ENCODE measurements around the gene PUS10. TPM values are rescaled to one million over a fixed set of nuclear protein-coding genes. Genes with fewer than 3 reads are reported as not detected.

Gene PUS10
- total RNA-seq, 2 experiments from 2014 or later: 7.3 to 7.7 TPM

GRCh38 chr2:60965499-60965785, 52.6 kb downstream of the PUS10 start:
- Mint-ChIP-seq H3K27ac (peak overlapping the region; percentile 95), H3K4me3 (no peak overlapping the region), H3K27me3 (ENCODE audit: low read depth) (no peaks in the 10 kb centered on the region), H3K9me3 (ENCODE audit: insufficient read depth) (peaks cover 15% of the 10 kb centered on the region), H3K4me1 (ENCODE audit: low read depth) (peaks cover 37% of the 10 kb centered on the region), H3K36me3 (ENCODE audit: low read depth) (peaks cover 42% of the 10 kb centered on the region)
- DNase-seq: no peak
- ChIA-PET CTCF (interaction anchor here (1.1 to 2.6 kb wide), 5 partner anchors 9 to 179 kb away, joined by 3 to 13 read pairs (median 5); no protein-coding TSS in a partner anchor), POLR2A (interaction anchor here (0.5 to 1.0 kb wide), 4 partner anchors 9 to 83 kb away, joined by 3 to 5 read pairs (median 3); partner anchors contain the start of genes PEX13 and REL)
- peak; percentile 38 for ATAC-seq

DNA sequence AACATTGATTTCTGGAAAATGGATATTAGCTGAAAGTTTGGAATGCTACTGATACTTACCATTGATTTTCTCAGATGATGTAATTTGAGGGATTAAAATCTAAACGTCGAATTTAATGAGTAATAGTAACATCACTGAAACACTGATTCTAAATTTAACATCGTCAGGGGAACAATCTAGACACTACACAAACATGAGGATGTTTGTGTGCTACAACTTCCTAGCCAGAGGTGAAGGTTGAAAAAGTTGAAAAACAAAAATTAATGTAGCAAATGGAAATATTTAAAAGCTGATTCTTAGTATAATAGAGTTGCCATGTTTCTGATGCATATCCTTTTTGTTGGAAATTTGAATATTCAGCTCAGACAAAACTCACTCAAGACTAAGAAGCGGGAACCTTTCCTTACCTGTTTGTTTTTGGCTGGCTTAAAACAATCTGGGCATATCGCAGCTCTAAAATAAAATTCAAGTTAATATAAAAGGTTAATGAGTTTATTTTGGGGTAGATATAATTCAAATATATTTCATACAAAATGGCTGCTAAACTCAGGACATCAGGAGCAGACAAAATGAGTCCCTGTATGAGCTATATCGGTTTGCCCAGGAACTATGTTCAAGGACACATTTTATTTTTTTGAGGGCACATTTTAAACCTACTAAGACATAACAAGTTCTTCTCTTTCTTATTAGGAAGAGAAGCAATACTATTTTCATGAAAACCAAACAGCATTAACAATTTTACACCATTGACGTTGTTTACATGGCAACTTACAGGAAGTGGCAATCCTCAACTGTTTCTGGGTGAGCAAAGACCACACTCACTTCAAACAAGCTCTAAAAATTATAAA, 53.2 kb downstream of the PUS10 start:
- peaks cover 15% of the 10 kb centered on the region for H3K9me3 Mint-ChIP-seq (ENCODE audit: insufficient read depth)
- ATAC-seq (peak; percentile 84), DNase-seq (peak; percentile 55)
- no peaks in the 10 kb centered on the region for H3K27me3 Mint-ChIP-seq (ENCODE audit: low read depth)
- peaks cover 37% of the 10 kb centered on the region for H3K4me1 Mint-ChIP-seq (ENCODE audit: low read depth)
- no peak overlapping the region for H3K4me3 Mint-ChIP-seq
- ChIA-PET POLR2A (interaction anchor here (0.5 to 1.0 kb wide), 4 partner anchors 9 to 83 kb away, joined by 3 to 5 read pairs (median 3); partner anchors contain the start of genes PEX13 and REL), CTCF (interaction anchor here (1.0 to 2.6 kb wide), 8 partner anchors 10 to 180 kb away, joined by 3 to 13 read pairs (median 4); no protein-coding TSS in a partner anchor)
- peak overlapping the region; percentile 95 for H3K27ac Mint-ChIP-seq
- H3K36me3 Mint-ChIP-seq (ENCODE audit: low read depth): peaks cover 45% of the 10 kb centered on the region

- Mint-ChIP-seq H3K27ac (peak overlapping the region; percentile 37), H3K4me1 (ENCODE audit: low read depth) (peaks cover 39% of the 10 kb centered on the region), H3K4me3 (no peak overlapping the region), H3K9me3 (ENCODE audit: insufficient read depth) (peaks cover 15% of the 10 kb centered on the region), H3K27me3 (ENCODE audit: low read depth) (no peaks in the 10 kb centered on the region), H3K36me3 (ENCODE audit: low read depth) (peaks cover 47% of the 10 kb centered on the region)
- ATAC-seq: no peak
- POLR2A ChIA-PET: interaction anchor here (0.7 kb wide), 1 partner anchor 19 kb away, joined by 3 read pairs; no protein-coding TSS in a partner anchor
- CTCF ChIA-PET: interaction anchor here (1.7 kb wide), 1 partner anchor 8 kb away, joined by 9 read pairs; no protein-coding TSS in a partner anchor
- no peak for DNase-seq
Measured at GRCh38 chr2:60963190-60963589, 54.9 kb downstream of the PUS10 start.

DNA sequence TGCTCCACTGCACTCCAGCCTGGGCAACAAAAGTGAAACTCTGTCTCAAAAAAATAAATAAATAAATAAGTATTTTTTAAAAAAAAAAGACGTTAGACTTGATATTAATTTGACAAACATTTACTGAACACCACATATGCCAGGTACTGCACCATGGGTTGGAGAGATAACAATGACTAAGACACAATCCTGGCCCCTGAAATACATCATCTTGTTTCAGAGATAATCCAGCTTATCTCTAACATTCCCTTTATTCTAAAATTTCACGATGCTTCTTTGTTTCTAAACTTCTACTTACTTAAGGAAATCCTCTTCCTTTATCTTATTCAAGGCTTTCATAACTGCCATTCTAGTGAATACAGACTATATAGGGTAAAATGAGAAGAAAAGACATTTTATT, 55.5 kb downstream of the PUS10 start:
- H3K27me3 Mint-ChIP-seq (ENCODE audit: low read depth): no peaks in the 10 kb centered on the region
- no peak overlapping the region for H3K27ac Mint-ChIP-seq
- peaks cover 15% of the 10 kb centered on the region for H3K9me3 Mint-ChIP-seq (ENCODE audit: insufficient read depth)
- H3K4me1 Mint-ChIP-seq (ENCODE audit: low read depth): peaks cover 39% of the 10 kb centered on the region
- no peak for DNase-seq
- CTCF ChIA-PET: no interaction called here
- no peak for ATAC-seq
- POLR2A ChIA-PET: no interaction called here
- H3K4me3 Mint-ChIP-seq: no peak overlapping the region
- peaks cover 49% of the 10 kb centered on the region for H3K36me3 Mint-ChIP-seq (ENCODE audit: low read depth)

- H3K36me3 Mint-ChIP-seq (ENCODE audit: low read depth): peaks cover 46% of the 10 kb centered on the region
- H3K4me1 Mint-ChIP-seq (ENCODE audit: low read depth): peaks cover 29% of the 10 kb centered on the region
- H3K4me3 Mint-ChIP-seq: no peak overlapping the region
- POLR2A ChIA-PET: no interaction called here
- no peaks in the 10 kb centered on the region for H3K27me3 Mint-ChIP-seq (ENCODE audit: low read depth)
- DNase-seq: no peak
- CTCF ChIA-PET: no interaction called here
- no peak for ATAC-seq
- no peak overlapping the region for H3K27ac Mint-ChIP-seq
- H3K9me3 Mint-ChIP-seq (ENCODE audit: insufficient read depth): peaks cover 14% of the 10 kb centered on the region
Measured at GRCh38 chr2:60961457-60961856, 56.6 kb downstream of the PUS10 start.

- no peak overlapping the region for H3K4me3 Mint-ChIP-seq
- H3K36me3 Mint-ChIP-seq (ENCODE audit: low read depth): peaks cover 50% of the 10 kb centered on the region
- ChIA-PET POLR2A (no interaction called here), CTCF (no interaction called here)
- peaks cover 22% of the 10 kb centered on the region for H3K4me1 Mint-ChIP-seq (ENCODE audit: low read depth)
- no peak for ATAC-seq
- no peaks in the 10 kb centered on the region for H3K27me3 Mint-ChIP-seq (ENCODE audit: low read depth)
- peaks cover 9% of the 10 kb centered on the region for H3K9me3 Mint-ChIP-seq (ENCODE audit: insufficient read depth)
- DNase-seq: no peak
- H3K27ac Mint-ChIP-seq: no peak overlapping the region
Measured at GRCh38 chr2:60960706-60961105, 57.3 kb downstream of the PUS10 start.

DNA sequence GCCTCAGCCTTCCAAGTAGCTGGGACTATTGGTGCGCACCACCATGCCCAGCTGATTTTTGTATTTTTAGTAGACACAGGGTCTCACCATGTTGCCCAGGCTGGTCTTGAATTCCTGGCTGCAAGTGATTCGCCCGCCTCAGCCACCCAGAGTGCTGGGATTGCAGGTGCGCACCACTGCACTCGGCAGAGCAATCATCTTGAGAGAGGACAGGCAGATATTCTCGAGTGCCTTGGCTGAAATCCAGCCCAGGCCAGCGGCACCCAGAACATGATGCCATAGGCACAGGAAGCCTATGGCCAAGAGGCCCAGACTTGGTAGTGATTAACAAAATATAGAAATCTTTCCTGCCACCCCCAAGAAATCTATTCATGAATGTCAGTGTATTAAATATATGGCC, 58.6 kb downstream of the PUS10 start:
- Mint-ChIP-seq H3K27ac (no peak overlapping the region), H3K4me3 (no peak overlapping the region), H3K36me3 (ENCODE audit: low read depth) (peaks cover 45% of the 10 kb centered on the region), H3K4me1 (ENCODE audit: low read depth) (peaks cover 11% of the 10 kb centered on the region), H3K27me3 (ENCODE audit: low read depth) (no peaks in the 10 kb centered on the region), H3K9me3 (ENCODE audit: insufficient read depth) (peaks cover 7% of the 10 kb centered on the region)
- POLR2A ChIA-PET: no interaction called here
- no peak for DNase-seq
- ATAC-seq: no peak
- CTCF ChIA-PET: interaction anchor here (1.7 kb wide), 1 partner anchor 32 kb away, joined by 3 read pairs; no protein-coding TSS in a partner anchor

GRCh38 chr2:60958800-60959199, 59.3 kb downstream of the PUS10 start:
- DNase-seq (no peak), ATAC-seq (no peak)
- Mint-ChIP-seq H3K36me3 (ENCODE audit: low read depth) (peaks cover 45% of the 10 kb centered on the region), H3K4me1 (ENCODE audit: low read depth) (peaks cover 9% of the 10 kb centered on the region), H3K27ac (no peak overlapping the region), H3K9me3 (ENCODE audit: insufficient read depth) (no peaks in the 10 kb centered on the region), H3K4me3 (no peak overlapping the region), H3K27me3 (ENCODE audit: low read depth) (no peaks in the 10 kb centered on the region)
- ChIA-PET POLR2A (no interaction called here), CTCF (interaction anchor here (1.0 to 1.7 kb wide), 3 partner anchors 28 to 39 kb away, joined by 3 read pairs; no protein-coding TSS in a partner anchor)

- H3K9me3 Mint-ChIP-seq (ENCODE audit: insufficient read depth): no peaks in the 10 kb centered on the region
- CTCF ChIA-PET: interaction anchor here (1.0 to 1.7 kb wide), 3 partner anchors 29 to 40 kb away, joined by 3 read pairs; no protein-coding TSS in a partner anchor
- no peak for DNase-seq
Measured at GRCh38 chr2:60958361-60958760, 59.7 kb downstream of the PUS10 start.

GRCh38 chr2:60957643-60958042, 60.4 kb downstream of the PUS10 start:
- H3K4me1 Mint-ChIP-seq (ENCODE audit: low read depth): peaks cover 8% of the 10 kb centered on the region
- no peaks in the 10 kb centered on the region for H3K27me3 Mint-ChIP-seq (ENCODE audit: low read depth)
- H3K36me3 Mint-ChIP-seq (ENCODE audit: low read depth): peaks cover 46% of the 10 kb centered on the region
- ChIA-PET POLR2A (no interaction called here), CTCF (interaction anchor here (1.1 to 1.7 kb wide), 2 partner anchors 31 to 41 kb away, joined by 3 read pairs; no protein-coding TSS in a partner anchor)
- ATAC-seq (no peak), DNase-seq (no peak)
- no peaks in the 10 kb centered on the region for H3K9me3 Mint-ChIP-seq (ENCODE audit: insufficient read depth)
- H3K27ac Mint-ChIP-seq: no peak overlapping the region
- no peak overlapping the region for H3K4me3 Mint-ChIP-seq

More at GRCh38 chr2:60958361-60958760, 59.7 kb downstream of the PUS10 start:
- Mint-ChIP-seq H3K4me1 (ENCODE audit: low read depth) (peaks cover 8% of the 10 kb centered on the region), H3K27ac (no peak overlapping the region), H3K4me3 (no peak overlapping the region), H3K27me3 (ENCODE audit: low read depth) (no peaks in the 10 kb centered on the region), H3K36me3 (ENCODE audit: low read depth) (peaks cover 45% of the 10 kb centered on the region)
- POLR2A ChIA-PET: no interaction called here
- ATAC-seq: no peak

GRCh38 chr2:60957224-60957623, 60.8 kb downstream of the PUS10 start:
- Mint-ChIP-seq H3K27ac (no peak overlapping the region), H3K9me3 (ENCODE audit: insufficient read depth) (no peaks in the 10 kb centered on the region), H3K4me1 (ENCODE audit: low read depth) (peaks cover 8% of the 10 kb centered on the region), H3K27me3 (ENCODE audit: low read depth) (no peaks in the 10 kb centered on the region), H3K36me3 (ENCODE audit: low read depth) (peaks cover 45% of the 10 kb centered on the region), H3K4me3 (no peak overlapping the region)
- ChIA-PET CTCF (interaction anchor here (0.9 kb wide), 1 partner anchor 19 kb away, joined by 3 read pairs; no protein-coding TSS in a partner anchor), POLR2A (no interaction called here)
- DNase-seq (no peak), ATAC-seq (no peak)

DNA sequence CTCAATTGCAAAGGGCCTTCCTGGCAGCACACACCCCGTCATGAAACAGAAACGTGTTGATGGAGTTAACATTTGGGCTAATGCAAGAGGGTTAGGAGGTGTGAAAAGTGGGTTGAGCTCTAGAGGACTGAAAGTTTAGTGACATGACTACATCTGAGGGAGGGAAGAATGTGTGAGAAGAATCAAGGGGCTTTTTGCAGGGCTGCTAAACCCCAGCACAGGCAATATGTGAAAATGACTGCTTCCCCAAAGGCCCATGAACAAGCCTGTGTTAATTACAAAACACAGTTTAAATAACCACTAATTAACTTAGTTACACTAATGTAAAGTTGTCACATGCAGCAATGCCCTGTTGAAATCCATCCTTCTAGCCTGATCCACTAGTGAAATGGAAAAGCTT, 63.9 kb downstream of the PUS10 start:
- DNase-seq (no peak), ATAC-seq (no peak)
- POLR2A ChIA-PET: interaction anchor here (1.3 kb wide), 1 partner anchor 72 kb away, joined by 3 read pairs; no protein-coding TSS in a partner anchor
- H3K36me3 Mint-ChIP-seq (ENCODE audit: low read depth): peaks cover 46% of the 10 kb centered on the region
- H3K4me1 Mint-ChIP-seq (ENCODE audit: low read depth): peaks cover 14% of the 10 kb centered on the region
- H3K9me3 Mint-ChIP-seq (ENCODE audit: insufficient read depth): no peaks in the 10 kb centered on the region
- H3K27ac Mint-ChIP-seq: no peak overlapping the region
- no peak overlapping the region for H3K4me3 Mint-ChIP-seq
- CTCF ChIA-PET: interaction anchor here (2.2 kb wide), 1 partner anchor 10 kb away, joined by 9 read pairs; no protein-coding TSS in a partner anchor
- no peaks in the 10 kb centered on the region for H3K27me3 Mint-ChIP-seq (ENCODE audit: low read depth)

All from activated CD8-positive, alpha-beta T cell treated with anti-CD3 and anti-CD28 coated beads, Interleukin-2, amount 10 ng/mL, durations not matched to agents 7 days and 5 days (primary cell).